Measurements from ENCODE around the gene HLA-DPA1. TPM values are rescaled to one million over a fixed set of nuclear protein-coding genes. Genes with fewer than 3 reads are reported as not detected.
"Not testable (repeated sequence)": the region's sequence is repeated elsewhere in the genome, so short reads cannot be mapped to it uniquely, and the experiment has no call there.

The HLA-DPA1 gene
- total and polyA plus RNA-seq, 4 donors = 96.2 to 321 (median 145) TPM

GRCh38 chr6:33103776-33104175 lies 30.3 kb upstream of the HLA-DPA1 start:
- Histone ChIP-seq H3K27me3 (ENCODE audit: control insufficient read depth in 3 of 3, insufficient read depth in 3 of 3, low read length in 2 of 3) (peaks cover 0 to 6% (median 3%) of the 10 kb centered on the region in 3 donors), H3K27ac (ENCODE audit: low read depth in 1 of 2, low read length in 1 of 2) (no peak overlapping the region), H3K9me3 (ENCODE audit: control insufficient read depth in 4 of 4, insufficient read depth in 3 of 4, low read length in 3 of 4) (peaks cover 0 to 4% (median 3%) of the 10 kb centered on the region in 4 donors), H3K4me1 (ENCODE audit: control insufficient read depth in 5 of 5, insufficient read depth in 5 of 5, low read length in 5 of 5) (no peaks in the 10 kb centered on the region), H3K9ac (ENCODE audit: insufficient read depth in 1 of 2, low read length in 2 of 2) (no peak overlapping the region), H3K36me3 (ENCODE audit: control insufficient read depth in 4 of 4, insufficient read depth in 4 of 4, low read length in 4 of 4) (no peaks in the 10 kb centered on the region), H3K4me3 (no peak overlapping the region)
- no peak for ATAC-seq (ENCODE audit: insufficient read depth, low FRiP score)
- TF ChIP-seq CTCF (IDR thresholded peaks at IDR 0.05; ENCODE audit: control extremely low read depth, extremely low read depth) = no peak
- no peak for DNase-seq
- 53 to 75% methylated on average over 3 of the region's 3 CpGs for whole genome bisulfite sequencing, 2 donors

GRCh38 chr6:33101121-33101737 lies 27.8 kb upstream of the HLA-DPA1 start:
- ATAC-seq (ENCODE audit: insufficient read depth, low FRiP score); H3K4me3 ChIP-seq; H3K9me3 ChIP-seq (ENCODE audit: control insufficient read depth in 4 of 4, insufficient read depth in 3 of 4, low read length in 3 of 4); H3K27me3 ChIP-seq (ENCODE audit: control insufficient read depth in 3 of 3, insufficient read depth in 3 of 3, low read length in 2 of 3); H3K9ac ChIP-seq (ENCODE audit: insufficient read depth in 1 of 2, low read length in 2 of 2); DNase-seq; H3K27ac ChIP-seq (ENCODE audit: low read depth in 1 of 2, low read length in 1 of 2); H3K36me3 ChIP-seq (ENCODE audit: control insufficient read depth in 4 of 4, insufficient read depth in 4 of 4, low read length in 4 of 4); H3K4me1 ChIP-seq (ENCODE audit: control insufficient read depth in 5 of 5, insufficient read depth in 5 of 5, low read length in 5 of 5): not testable (repeated sequence)
- WGBS, 2 donors = 69 to 73% methylated on average over 5 of the region's 5 CpGs

- H3K9me3 ChIP-seq (ENCODE audit: control insufficient read depth in 4 of 4, insufficient read depth in 3 of 4, low read length in 3 of 4) = peaks cover 0 to 4% (median under 1%) of the 10 kb centered on the region in 4 donors
- 95 to 98% methylated on average over 1 of the region's 1 CpG for whole genome bisulfite sequencing, 2 donors
- ATAC-seq (ENCODE audit: insufficient read depth, low FRiP score) (no peak), DNase-seq (no peak)
- H3K9ac ChIP-seq (ENCODE audit: insufficient read depth in 1 of 2, low read length in 2 of 2) = no peak overlapping the region
- TF ChIP-seq CTCF (IDR thresholded peaks at IDR 0.05; ENCODE audit: control extremely low read depth, extremely low read depth) = no peak
- H3K27me3 ChIP-seq (ENCODE audit: control insufficient read depth in 3 of 3, insufficient read depth in 3 of 3, low read length in 2 of 3) = peaks cover 0 to 9% (median 0%) of the 10 kb centered on the region in 3 donors
- H3K27ac ChIP-seq (ENCODE audit: low read depth in 1 of 2, low read length in 1 of 2) = no peak overlapping the region
- H3K4me1 ChIP-seq (ENCODE audit: control insufficient read depth in 5 of 5, insufficient read depth in 5 of 5, low read length in 5 of 5) = no peaks in the 10 kb centered on the region
- H3K4me3 ChIP-seq = no peak overlapping the region
- no peaks in the 10 kb centered on the region for H3K36me3 ChIP-seq (ENCODE audit: control insufficient read depth in 4 of 4, insufficient read depth in 4 of 4, low read length in 4 of 4)
These were observed 22.2 kb upstream of the HLA-DPA1 start for GRCh38 chr6:33095681-33096080.

- no peak overlapping the region for H3K4me3 ChIP-seq
- WGBS, 2 donors = 83 to 85% methylated on average over 3 of the region's 3 CpGs
- no peak overlapping the region for H3K27ac ChIP-seq (ENCODE audit: low read depth in 1 of 2, low read length in 1 of 2)
- H3K27me3 ChIP-seq (ENCODE audit: control insufficient read depth in 3 of 3, insufficient read depth in 3 of 3, low read length in 2 of 3) = peaks cover 0 to 9% (median 0%) of the 10 kb centered on the region in 3 donors
- DNase-seq (no peak), ATAC-seq (ENCODE audit: insufficient read depth, low FRiP score) (no peak)
- no peak overlapping the region for H3K9ac ChIP-seq (ENCODE audit: insufficient read depth in 1 of 2, low read length in 2 of 2)
- TF ChIP-seq CTCF (IDR thresholded peaks at IDR 0.05; ENCODE audit: control extremely low read depth, extremely low read depth) = no peak
- H3K36me3 ChIP-seq (ENCODE audit: control insufficient read depth in 4 of 4, insufficient read depth in 4 of 4, low read length in 4 of 4) = no peaks in the 10 kb centered on the region
- H3K4me1 ChIP-seq (ENCODE audit: control insufficient read depth in 5 of 5, insufficient read depth in 5 of 5, low read length in 5 of 5) = no peaks in the 10 kb centered on the region
- peaks cover 0 to 4% (median under 1%) of the 10 kb centered on the region in 4 donors for H3K9me3 ChIP-seq (ENCODE audit: control insufficient read depth in 4 of 4, insufficient read depth in 3 of 4, low read length in 3 of 4)
These were observed 20.4 kb upstream of the HLA-DPA1 start for GRCh38 chr6:33093855-33094254.

All from lung (tissue), 12 donors.